ENCODE measurements around the gene RPS6KA2.

The RPS6KA2 gene

DNA sequence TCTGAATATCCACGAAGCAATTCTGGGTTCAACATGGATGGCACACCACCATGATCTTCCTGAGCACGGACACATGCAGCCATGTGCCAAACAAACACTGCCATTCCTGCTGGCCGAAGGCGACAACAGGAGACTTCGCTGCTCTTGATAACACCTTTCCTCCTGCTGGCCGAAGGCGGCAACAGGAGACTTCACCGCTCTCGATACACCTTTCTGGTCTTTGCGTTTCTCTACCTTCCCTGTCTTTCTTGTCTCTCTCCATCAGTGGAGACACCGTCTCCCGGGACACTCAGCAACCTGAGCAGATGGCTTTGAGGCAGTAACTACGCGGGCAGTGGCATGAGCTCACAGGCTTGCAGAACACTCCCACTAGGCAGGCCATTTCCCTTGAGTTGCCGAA, 189.4 kb downstream of the RPS6KA2 start:
- H3K4me3 ChIP-seq (ENCODE audit: low read length): no peak overlapping the region
- no peak for TF ChIP-seq ZNF274 (IDR thresholded peaks at IDR 0.05; ENCODE audit: low read depth, low read length)

GRCh38 chr6:166436195-166437139, 190.6 kb downstream of the RPS6KA2 start:
- no peak for TF ChIP-seq ZNF274 (IDR thresholded peaks at IDR 0.05; ENCODE audit: low read depth, low read length)
- H3K4me3 ChIP-seq (ENCODE audit: low read length): no peak overlapping the region

- H3K4me3 ChIP-seq (ENCODE audit: low read length): no peak overlapping the region
- no peak for TF ChIP-seq ZNF274 (IDR thresholded peaks at IDR 0.05; ENCODE audit: low read depth, low read length)
Observed at GRCh38 chr6:166435574-166435973, 191.5 kb downstream of the RPS6KA2 start.

GRCh38 chr6:166434336-166434735, 192.7 kb downstream of the RPS6KA2 start:
- H3K4me3 ChIP-seq (ENCODE audit: low read length): no peak overlapping the region
- no peak for TF ChIP-seq ZNF274 (IDR thresholded peaks at IDR 0.05; ENCODE audit: low read depth, low read length)

DNA sequence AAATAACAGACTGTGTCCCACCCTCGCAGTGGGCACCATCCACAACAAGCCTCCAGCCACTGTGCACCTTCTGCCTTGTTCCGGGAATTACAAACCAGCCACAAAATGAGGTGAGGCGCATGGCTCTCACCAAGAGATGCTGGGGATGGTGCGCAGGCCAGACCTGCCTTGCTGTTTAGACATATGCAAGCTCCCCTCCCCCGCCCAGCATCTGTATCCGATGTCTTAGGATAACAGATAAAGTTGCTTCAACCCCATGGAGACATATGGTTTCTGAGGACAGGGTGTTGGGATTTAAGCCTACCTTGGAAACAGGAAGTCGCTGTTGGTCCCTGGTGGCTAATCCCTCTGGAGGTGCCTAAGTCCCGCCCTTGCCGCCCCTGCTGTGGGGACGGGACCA, 194.0 kb downstream of the RPS6KA2 start:
- no peak for TF ChIP-seq ZNF274 (IDR thresholded peaks at IDR 0.05; ENCODE audit: low read depth, low read length)

DNA sequence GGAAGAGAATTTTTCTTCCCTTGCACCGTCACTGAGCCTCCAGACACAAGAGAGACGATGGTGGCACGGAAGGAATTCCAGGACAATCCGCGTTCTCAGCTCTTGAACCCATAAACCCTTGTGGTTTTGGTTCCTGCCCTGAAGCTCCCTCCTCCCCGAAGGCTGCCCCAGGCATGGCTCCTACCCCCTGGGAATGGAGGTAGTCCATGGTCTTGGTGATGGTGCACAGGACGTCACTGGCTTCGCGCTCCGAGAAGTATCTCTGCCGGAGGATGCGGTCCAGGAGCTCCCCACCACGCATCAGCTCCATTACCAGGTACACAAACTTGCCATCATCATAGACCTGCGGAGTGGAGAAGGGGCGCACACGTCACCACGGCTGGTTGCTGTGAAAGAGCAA, 196.8 kb downstream of the RPS6KA2 start:
- no peak for TF ChIP-seq ZNF274 (IDR thresholded peaks at IDR 0.05; ENCODE audit: low read depth, low read length)
- H3K4me3 ChIP-seq (ENCODE audit: low read length): no peak overlapping the region

More for the DNA sequence above, 194.0 kb downstream of the RPS6KA2 start:
- H3K4me3 ChIP-seq (ENCODE audit: low read length): no peak overlapping the region

DNA sequence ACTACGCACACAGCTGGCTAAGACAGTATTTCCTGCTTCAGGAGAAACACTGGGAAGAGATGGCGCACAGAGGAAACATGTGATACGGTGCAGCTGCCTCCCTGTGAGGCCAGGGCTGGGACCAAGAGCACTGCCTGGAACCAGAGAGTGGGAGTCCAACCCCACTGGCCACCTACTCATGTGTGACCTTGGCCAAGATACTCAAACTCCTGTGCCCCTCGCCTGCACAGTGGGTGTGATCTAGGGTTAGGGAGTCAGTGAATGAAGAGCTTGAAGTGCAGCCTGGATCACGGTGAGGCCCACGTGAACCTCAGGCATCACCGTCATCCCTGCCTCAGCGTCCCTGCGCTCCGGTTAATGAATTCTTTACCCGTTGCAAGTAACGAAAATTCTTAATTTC, 202.6 kb downstream of the RPS6KA2 start:
- no peak for TF ChIP-seq ZNF274 (IDR thresholded peaks at IDR 0.05; ENCODE audit: low read depth, low read length)
- no peak overlapping the region for H3K4me3 ChIP-seq (ENCODE audit: low read length)

DNA sequence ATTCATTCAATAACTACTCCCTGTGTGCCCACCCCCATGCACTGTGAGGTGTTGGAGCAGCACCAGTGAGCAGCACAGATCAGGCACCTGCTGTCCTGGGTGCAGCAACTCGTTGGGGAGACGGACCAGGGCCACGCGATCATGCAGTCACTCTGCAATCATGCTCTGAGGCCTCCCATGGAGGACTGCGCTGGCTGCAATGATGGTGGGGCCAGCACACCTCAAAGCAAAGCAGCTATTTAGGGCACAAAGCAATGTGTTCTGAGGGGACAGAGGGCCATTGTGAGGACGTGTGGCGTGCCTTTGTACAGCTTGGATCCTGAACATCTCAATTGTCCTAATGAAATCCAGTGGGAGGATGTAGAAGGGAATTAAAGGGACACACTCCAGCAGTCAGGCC, 203.3 kb downstream of the RPS6KA2 start:
- no peak overlapping the region for H3K4me3 ChIP-seq (ENCODE audit: low read length)
- TF ChIP-seq ZNF274 (IDR thresholded peaks at IDR 0.05; ENCODE audit: low read depth, low read length): no peak

- TF ChIP-seq ZNF274 (IDR thresholded peaks at IDR 0.05; ENCODE audit: low read depth, low read length): no peak
- no peak overlapping the region for H3K4me3 ChIP-seq (ENCODE audit: low read length)
Observed at GRCh38 chr6:166423051-166423745, 203.9 kb downstream of the RPS6KA2 start.

- TF ChIP-seq ZNF274 (IDR thresholded peaks at IDR 0.05; ENCODE audit: low read depth, low read length): no peak
Observed at GRCh38 chr6:166422201-166422940, 204.7 kb downstream of the RPS6KA2 start.

GRCh38 chr6:166420351-166420750, 206.7 kb downstream of the RPS6KA2 start:
- H3K4me3 ChIP-seq (ENCODE audit: low read length): no peak overlapping the region
- TF ChIP-seq ZNF274 (IDR thresholded peaks at IDR 0.05; ENCODE audit: low read depth, low read length): no peak

More at GRCh38 chr6:166422201-166422940, 204.7 kb downstream of the RPS6KA2 start:
- no peak overlapping the region for H3K4me3 ChIP-seq (ENCODE audit: low read length)

DNA sequence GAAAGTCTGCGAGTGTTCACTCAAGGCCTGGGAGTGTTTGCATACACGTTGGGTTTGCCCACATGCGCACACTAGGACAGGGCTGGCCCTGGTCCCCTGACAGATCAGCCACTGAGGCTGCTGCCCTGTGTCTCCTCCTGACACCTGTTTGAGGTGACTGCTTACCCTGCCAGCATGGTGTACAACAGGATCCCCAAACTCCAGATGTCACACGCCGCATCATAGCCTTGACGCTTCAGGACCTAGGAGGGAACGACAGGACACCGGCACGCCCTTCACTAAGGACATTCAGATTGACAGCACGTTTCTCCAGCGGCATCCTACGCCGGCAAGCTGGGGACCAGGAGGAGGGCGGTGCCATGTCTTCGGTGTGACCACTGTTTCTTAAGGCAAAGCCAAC, 207.3 kb downstream of the RPS6KA2 start:
- TF ChIP-seq ZNF274 (IDR thresholded peaks at IDR 0.05; ENCODE audit: low read depth, low read length): no peak
- H3K4me3 ChIP-seq (ENCODE audit: low read length): no peak overlapping the region

GRCh38 chr6:166419286-166419685, 207.8 kb downstream of the RPS6KA2 start:
- no peak overlapping the region for H3K4me3 ChIP-seq (ENCODE audit: low read length)
- TF ChIP-seq ZNF274 (IDR thresholded peaks at IDR 0.05; ENCODE audit: low read depth, low read length): no peak

DNA sequence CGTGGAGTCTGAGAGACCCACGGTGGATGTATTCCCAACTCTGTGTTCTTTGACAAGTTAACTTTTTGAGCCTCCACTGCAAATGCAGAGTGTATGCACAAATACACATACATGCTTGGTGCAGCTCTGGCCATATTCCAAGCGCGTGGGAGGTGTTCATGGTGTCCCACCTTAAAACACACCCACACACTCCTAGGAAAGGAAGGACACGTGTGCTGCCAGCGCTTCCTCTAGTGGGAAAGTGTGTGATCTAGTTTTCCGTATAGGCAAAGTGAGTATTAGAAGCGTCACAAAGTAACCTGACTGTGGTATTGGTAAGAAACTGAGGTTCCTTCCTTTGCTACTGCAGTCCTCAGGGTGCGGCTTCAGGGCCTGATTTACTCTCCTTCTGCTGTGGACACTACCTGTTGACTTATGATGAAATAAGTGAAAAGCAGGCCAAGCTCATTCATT, 208.3 kb downstream of the RPS6KA2 start:
- H3K4me3 ChIP-seq (ENCODE audit: low read length): no peak overlapping the region
- TF ChIP-seq ZNF274 (IDR thresholded peaks at IDR 0.05; ENCODE audit: low read depth, low read length): no peak
